ENCODE results near the gene EFHC1.

EFHC1 gene

DNA sequence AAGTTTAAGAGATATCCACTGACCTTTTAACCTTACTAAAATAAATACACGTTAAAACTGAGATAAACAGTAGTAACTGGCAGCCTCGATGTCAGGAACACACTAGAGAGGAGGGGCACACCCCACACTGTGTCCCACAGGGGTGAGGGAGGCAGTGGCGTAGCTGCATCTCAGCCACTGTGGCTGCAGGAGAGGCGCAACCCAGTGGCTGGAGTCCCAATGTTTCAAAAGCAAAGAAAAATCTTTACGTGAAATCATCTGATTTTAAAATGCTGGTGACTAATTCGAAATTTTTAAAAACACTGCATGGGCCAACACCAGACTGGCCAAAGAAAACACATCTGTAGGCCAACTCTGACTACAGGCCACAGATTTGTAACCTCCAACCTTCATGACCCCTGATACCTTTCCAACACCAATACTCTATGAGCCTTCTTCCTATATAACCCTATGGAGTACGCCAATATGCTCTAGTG is 102.0 kb downstream of the EFHC1 start:
- TF ChIP-seq, protein P1, sequence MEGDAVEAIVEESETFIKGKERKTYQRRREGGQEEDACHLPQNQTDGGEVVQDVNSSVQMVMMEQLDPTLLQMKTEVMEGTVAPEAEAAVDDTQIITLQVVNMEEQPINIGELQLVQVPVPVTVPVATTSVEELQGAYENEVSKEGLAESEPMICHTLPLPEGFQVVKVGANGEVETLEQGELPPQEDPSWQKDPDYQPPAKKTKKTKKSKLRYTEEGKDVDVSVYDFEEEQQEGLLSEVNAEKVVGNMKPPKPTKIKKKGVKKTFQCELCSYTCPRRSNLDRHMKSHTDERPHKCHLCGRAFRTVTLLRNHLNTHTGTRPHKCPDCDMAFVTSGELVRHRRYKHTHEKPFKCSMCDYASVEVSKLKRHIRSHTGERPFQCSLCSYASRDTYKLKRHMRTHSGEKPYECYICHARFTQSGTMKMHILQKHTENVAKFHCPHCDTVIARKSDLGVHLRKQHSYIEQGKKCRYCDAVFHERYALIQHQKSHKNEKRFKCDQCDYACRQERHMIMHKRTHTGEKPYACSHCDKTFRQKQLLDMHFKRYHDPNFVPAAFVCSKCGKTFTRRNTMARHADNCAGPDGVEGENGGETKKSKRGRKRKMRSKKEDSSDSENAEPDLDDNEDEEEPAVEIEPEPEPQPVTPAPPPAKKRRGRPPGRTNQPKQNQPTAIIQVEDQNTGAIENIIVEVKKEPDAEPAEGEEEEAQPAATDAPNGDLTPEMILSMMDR (IDR thresholded peaks at IDR 0.05; ENCODE audit: low read depth, low read length, missing control alignments), result no peak
- no peak overlapping the region for H3K4me3 ChIP-seq (replicated peaks; ENCODE audit: low read depth, low read length)
- no peak for DNase-seq (ENCODE audit: extremely low read depth, low read depth)

DNA sequence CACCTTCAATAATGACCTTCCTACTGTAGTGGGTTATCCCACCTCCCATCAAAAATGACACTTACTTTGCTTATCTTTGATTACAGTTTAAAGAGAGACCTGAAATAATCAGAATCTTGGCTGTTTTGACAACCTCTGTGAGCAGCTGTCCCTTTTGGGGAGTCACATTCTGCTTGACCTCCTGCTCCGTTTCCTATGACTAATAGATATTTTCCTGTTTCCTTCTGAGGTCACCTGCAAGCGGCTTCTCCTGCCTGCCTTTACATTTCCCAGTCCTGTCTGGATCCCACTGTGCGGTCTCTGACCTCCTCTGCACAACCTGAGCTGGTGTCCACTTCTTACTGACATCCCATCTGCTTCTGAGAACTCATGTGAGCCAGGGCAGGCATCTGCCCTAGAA is 102.5 kb downstream of the EFHC1 start:
- TF ChIP-seq, protein P1 (IDR thresholded peaks at IDR 0.05; ENCODE audit: low read depth, low read length, missing control alignments), result no peak
- DNase-seq (ENCODE audit: extremely low read depth, low read depth), result no peak
- H3K4me3 ChIP-seq (replicated peaks; ENCODE audit: low read depth, low read length), result no peak overlapping the region

DNA sequence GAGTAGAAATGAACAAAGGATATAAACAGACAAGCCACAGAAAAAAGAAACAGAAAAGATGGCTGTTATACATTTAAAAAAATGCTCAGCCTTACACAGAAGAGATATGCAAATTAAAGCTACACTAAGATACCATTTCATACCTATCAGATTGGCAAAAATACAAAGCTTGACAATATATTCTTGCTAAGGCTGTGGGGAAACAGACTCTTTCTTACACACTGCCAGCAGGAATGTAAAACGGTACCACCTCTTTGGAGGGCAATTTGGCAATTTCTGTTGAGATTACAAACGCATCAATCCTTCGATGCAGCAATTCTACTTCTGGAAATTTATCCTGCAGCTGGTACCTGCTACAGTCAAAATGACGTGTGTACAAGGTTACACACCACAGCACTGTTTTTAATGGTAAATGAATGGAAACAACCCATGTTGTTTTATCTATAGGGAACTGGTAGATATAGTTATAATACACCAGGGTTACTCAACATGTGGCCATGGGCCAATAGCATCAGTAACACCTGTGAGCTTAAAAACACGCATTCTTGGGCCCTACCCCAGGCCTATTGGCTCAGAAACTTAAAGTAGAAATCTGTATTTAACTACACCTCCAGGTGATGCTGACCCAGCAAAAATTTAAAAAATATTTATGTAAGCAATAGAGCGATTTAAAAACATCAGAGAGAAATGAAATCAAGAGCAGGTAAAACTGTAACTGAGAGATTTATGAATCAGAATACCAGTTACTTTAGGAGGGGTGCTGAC is 103.4 kb downstream of the EFHC1 start:
- TF ChIP-seq, protein P1 (IDR thresholded peaks at IDR 0.05; ENCODE audit: low read depth, low read length, missing control alignments), result no peak
- H3K4me3 ChIP-seq (replicated peaks; ENCODE audit: low read depth, low read length), result no peak overlapping the region
- DNase-seq (ENCODE audit: extremely low read depth, low read depth), result no peak

DNA sequence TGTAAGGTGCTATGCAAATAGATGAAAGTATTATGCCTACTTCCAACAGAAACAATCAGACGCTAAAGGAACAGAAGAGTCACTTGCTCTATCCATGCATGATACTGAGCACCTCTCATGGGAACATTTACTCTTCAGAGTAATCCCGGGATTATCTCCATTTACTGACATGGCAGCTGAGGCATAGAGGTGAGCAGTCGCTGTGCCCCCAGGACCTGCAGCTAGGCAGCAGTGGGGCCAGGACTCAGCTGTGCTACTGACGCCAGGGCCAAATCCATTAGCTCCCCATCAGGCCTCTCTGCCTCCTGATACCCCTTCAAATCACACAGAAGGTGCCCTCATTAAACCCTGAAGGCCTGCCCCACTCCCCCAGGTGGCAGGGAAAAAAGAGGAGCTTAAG is 104.8 kb downstream of the EFHC1 start:
- DNase-seq (ENCODE audit: extremely low read depth, low read depth), result no peak
- no peak overlapping the region for H3K4me3 ChIP-seq (replicated peaks; ENCODE audit: low read depth, low read length)
- TF ChIP-seq, protein P1 (IDR thresholded peaks at IDR 0.05; ENCODE audit: low read depth, low read length, missing control alignments), result no peak

DNA sequence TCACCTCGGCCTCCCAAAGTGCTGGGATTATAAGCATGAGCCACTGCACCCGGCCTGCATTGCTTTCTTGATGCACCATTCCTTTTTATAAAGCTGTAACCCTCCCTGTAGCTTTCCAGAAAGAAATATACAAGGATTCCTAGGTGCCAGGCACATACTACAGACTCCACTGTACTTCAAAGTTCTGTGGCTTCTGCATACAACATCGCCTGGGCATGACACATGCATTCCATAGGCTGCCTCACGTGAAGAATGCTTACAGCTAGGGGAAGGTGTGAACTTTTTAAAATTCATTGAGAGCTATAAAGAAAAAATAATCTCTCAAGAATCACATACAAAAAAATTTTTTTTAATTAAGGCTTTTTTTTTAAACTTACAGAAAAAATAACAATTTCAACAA is 106.5 kb downstream of the EFHC1 start:
- no peak overlapping the region for H3K4me3 ChIP-seq (replicated peaks; ENCODE audit: low read depth, low read length)
- TF ChIP-seq, protein P1 (IDR thresholded peaks at IDR 0.05; ENCODE audit: low read depth, low read length, missing control alignments), result no peak
- no peak for DNase-seq (ENCODE audit: extremely low read depth, low read depth)

DNA sequence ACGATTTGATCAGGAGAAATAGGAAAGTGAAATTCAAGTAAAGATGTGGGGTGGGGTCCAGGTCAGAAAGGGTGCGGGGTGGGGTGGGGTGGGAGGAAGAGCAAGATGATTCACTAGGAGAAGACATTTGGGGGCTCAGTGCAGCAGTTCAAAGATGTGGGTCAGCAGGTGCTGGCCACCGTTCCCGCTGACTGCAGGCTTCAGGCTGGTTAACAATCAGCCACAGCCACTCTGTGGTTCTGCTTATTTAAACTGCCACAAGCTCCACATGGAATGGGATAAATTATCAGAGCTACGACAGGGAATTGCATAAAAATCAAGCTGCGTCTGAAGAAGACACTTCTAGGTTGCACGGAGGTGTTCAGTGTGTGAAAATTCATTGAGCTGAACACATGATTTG is 107.3 kb downstream of the EFHC1 start:
- TF ChIP-seq, protein P1 (IDR thresholded peaks at IDR 0.05; ENCODE audit: low read depth, low read length, missing control alignments), result no peak
- DNase-seq (ENCODE audit: extremely low read depth, low read depth), result no peak
- H3K4me3 ChIP-seq (replicated peaks; ENCODE audit: low read depth, low read length), result no peak overlapping the region

Measured in HFF-Myc (cell line).